Raji (cell line): ENCODE results near the gene TRIO.

Experiments
- POLR2A ChIP-seq: IDR thresholded peaks from 2 replicates; pipeline ENCODE4 v1.6.1; 2011; ENCODE audit warnings: low read depth, low read length, control low read depth; ENCODE audit not compliant: insufficient read depth

The TRIO gene

GRCh38 chr5:14506661-14507060 lies 363.5 kb downstream of the TRIO start:
- TF ChIP-seq POLR2A: no peak

- TF ChIP-seq POLR2A: no peak
Observed at GRCh38 chr5:14507156-14507941, 364.2 kb downstream of the TRIO start.

- TF ChIP-seq POLR2A: no peak
Observed at GRCh38 chr5:14508046-14508445, 364.9 kb downstream of the TRIO start.

- TF ChIP-seq POLR2A: no peak
Observed at GRCh38 chr5:14509556-14509955, 366.4 kb downstream of the TRIO start.

- no peak for TF ChIP-seq POLR2A
Observed at GRCh38 chr5:14510156-14510734, 367.1 kb downstream of the TRIO start.

GRCh38 chr5:14510880-14511279 lies 367.7 kb downstream of the TRIO start:
- no peak for TF ChIP-seq POLR2A

- TF ChIP-seq POLR2A: no peak
Observed at GRCh38 chr5:14512574-14512973, 369.4 kb downstream of the TRIO start.

- no peak for TF ChIP-seq POLR2A
Observed at GRCh38 chr5:14513266-14513665, 370.1 kb downstream of the TRIO start.

- no peak for TF ChIP-seq POLR2A
Observed at GRCh38 chr5:14516901-14517300, 373.8 kb downstream of the TRIO start.

- TF ChIP-seq POLR2A: no peak
Observed at GRCh38 chr5:14518638-14519037, 375.5 kb downstream of the TRIO start.

GRCh38 chr5:14521748-14522147 lies 378.6 kb downstream of the TRIO start:
- no peak for TF ChIP-seq POLR2A

GRCh38 chr5:14522721-14523120 lies 379.6 kb downstream of the TRIO start:
- no peak for TF ChIP-seq POLR2A

GRCh38 chr5:14523243-14524034 lies 380.3 kb downstream of the TRIO start:
- TF ChIP-seq POLR2A: no peak

GRCh38 chr5:14525397-14525796 lies 382.3 kb downstream of the TRIO start:
- TF ChIP-seq POLR2A: no peak

- TF ChIP-seq POLR2A: no peak
Observed at GRCh38 chr5:14526493-14526892, 383.4 kb downstream of the TRIO start.

- TF ChIP-seq POLR2A: no peak
Observed at GRCh38 chr5:14528115-14528514, 385.0 kb downstream of the TRIO start.
